ENCODE results near the gene WWOX.
"Not testable (repeated sequence)": the region's sequence is repeated elsewhere in the genome, so short reads cannot be mapped to it uniquely, and the experiment has no call there.

WWOX gene

DNA sequence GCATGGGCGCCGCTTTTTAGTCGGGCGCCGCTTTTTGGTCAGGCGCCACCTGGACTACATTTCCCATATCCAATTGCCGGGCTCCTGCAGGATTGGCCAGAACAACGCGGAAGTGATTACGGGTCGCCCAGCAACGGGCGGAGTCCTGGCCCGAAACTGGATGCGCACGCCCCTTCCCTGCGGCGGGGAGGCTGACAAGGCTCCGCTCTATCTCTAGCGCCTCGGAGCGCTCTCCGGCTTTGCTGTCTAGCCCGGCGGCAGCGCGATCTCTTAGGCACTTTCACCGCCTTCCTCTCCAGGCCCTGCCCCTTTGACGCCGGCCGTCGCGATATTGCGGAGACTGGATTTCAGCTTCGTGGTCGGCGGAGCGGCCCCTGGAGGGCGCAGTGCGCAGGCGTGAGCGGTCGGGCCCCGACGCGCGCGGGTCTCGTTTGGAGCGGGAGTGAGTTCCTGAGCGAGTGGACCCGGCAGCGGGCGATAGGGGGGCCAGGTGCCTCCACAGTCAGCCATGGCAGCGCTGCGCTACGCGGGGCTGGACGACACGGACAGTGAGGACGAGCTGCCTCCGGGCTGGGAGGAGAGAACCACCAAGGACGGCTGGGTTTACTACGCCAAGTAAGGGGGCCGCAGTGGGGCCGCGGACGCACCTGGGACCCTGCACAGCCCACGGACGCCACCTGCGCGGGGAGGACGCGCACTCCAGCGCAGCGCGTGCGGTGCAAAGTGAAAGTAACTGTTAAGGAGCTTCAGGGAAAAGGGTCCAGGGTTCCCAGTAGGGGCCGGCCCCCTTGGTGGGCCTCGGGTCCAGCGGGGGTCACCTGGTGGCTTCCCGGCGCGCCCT, at the start of gene WWOX:
Gene WWOX, plus strand, starts transcription at position 384 of the 841 bp plus-strand sequence.
- DNase-seq, result peak; percentile 96

- no peak for DNase-seq
These were observed 48.6 kb upstream of the WWOX start for GRCh38 chr16:78050734-78051400.

- DNase-seq, result no peak
These were observed 41.5 kb upstream of the WWOX start for GRCh38 chr16:78057803-78058564.

DNA sequence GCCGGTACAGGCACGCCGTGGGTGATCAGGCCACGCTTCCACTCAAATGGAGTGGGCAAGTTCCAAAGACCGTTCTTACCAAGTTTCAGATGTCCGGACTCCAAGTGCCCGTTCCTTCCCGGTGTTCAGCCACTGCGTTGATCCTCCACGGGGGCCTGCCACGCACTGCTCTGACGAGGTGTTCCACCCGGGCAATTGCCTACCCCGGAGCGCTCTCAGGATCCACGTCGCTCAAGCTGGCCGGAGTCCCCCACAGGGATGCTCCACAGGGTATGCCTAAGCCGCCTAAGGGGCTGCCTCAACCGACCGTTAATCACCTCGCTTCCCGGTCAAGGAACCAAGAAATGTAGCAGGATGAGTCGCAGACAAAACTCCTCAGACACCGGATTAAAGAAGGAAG, 39.6 kb upstream of the WWOX start:
- not testable (repeated sequence) for DNase-seq

DNA sequence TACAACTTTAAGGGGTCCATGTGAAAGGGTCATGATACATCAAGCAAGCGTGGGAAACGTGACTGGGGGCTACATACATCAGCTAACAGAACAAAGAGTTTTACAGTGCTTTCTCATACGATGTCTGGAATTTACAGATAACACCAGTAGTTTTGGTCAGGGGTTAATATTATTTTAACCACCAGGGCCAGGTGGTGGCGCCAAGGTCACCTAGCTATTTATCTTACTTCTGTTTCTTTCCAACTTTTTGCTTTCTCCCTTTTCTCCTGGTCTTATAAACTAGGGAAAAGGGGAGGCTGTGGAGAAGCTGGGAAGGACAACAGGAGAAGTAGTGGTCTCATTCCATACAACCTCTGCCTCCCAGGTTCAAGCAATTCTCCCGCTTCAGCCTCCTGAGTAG, 39.2 kb upstream of the WWOX start:
- DNase-seq, result no peak

DNA sequence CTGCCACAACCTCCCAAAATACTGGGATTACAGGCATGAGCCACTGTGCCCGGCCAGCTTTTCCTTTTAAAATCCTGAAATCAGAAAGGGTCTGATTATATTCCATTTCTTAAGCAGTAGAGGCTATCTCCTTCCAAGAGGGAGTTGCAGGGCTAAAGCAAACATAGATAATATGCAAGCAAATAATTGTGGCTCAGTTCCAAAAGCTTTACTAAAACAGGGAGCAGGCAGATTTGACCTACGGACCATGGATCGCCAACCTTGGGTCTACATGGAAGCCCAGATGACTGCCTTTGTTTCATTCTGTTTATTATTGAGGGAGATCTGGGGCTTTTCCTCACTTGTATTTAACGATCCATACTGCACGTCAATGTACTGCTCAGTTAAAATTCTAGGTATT, 38.6 kb upstream of the WWOX start:
- no peak for DNase-seq

- DNase-seq, result no peak
These were observed 34.1 kb upstream of the WWOX start for GRCh38 chr16:78065319-78065718.

GRCh38 chr16:78069913-78070312, 29.5 kb upstream of the WWOX start:
- DNase-seq, result no peak

GRCh38 chr16:78072275-78072674, 27.2 kb upstream of the WWOX start:
- no peak for DNase-seq

GRCh38 chr16:78075800-78076199, 23.7 kb upstream of the WWOX start:
- no peak for DNase-seq

DNA sequence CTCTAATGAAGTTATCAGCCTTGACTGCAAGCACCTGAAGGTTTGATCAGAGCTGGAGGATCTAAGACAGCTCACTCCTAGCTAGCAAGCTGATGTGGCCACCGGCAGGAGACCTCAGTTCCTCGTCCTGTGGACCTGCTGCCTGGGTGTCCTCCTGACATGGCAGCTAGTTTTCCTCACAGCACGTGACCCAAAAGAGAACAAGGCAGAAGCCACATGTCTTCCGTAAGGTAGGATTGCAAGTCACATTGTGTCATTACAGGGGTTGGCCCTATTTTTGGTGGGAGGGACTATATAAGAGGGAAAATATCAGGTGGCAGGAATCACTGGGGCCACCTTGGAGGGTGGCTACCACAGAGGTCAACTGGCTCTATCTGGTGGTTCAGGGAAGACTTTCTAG, 18.1 kb upstream of the WWOX start:
- no peak for DNase-seq

DNA sequence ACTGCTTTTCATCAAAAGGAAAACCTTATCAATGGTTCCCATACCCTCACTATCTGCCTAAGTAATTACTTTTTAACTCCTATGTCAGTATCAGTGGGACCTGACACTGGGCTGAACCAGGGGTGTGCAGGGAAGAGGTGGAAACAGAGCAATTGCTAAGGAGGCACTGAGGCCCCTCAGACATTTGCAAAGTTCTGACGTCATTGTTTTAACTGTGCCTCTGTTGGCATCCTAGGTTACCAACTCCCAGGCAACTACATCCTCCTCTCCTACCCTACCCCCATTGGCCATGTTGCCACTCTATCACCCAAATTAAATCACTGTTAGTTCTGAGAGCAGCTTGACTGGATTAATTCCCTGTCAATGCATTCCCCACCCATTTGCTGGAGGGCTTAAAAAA, 8.0 kb upstream of the WWOX start:
- DNase-seq, result no peak

- no peak for DNase-seq
These were observed 6.7 kb upstream of the WWOX start for GRCh38 chr16:78092758-78093157.

DNA sequence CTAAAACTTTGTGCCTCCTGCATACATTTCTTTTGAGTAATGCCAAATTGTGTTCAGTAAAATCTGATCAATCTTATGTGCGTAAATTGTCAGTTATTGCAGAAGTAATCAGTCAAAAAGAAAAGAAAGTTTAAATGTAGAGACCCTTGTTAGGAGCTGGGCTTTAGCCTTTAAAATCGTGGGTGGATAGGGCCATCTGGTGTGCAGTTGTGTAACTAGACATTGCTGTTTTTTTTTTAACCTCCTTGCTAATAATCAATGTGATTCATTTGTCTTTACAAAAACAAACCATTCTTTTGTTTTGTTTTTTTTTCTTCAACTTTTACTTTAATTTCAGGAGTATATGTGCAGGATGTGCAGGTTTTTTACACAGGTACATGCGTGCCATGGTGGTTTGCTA, 5.3 kb upstream of the WWOX start:
- DNase-seq, result no peak

GRCh38 chr16:78094998-78095397, 4.5 kb upstream of the WWOX start:
- DNase-seq, result no peak

DNA sequence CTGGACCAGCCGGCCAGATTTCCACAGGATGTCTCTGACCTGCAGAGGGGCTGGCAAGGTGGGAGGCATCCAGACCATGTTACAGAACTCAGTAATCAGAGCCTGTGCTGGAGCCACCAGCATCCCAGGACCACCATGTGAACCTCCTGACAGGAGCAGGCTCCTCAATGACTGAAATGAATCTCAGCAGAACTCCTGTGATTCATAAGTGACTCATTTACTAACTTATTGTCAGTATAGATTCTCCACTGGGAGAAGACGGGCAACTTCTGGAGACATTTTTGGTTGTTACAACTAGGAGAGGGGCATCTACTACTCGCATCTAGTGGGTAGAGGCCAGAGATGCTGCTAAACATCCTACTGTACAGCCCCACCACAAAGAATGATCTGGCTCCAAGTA, 3.1 kb upstream of the WWOX start:
- DNase-seq, result no peak

DNA sequence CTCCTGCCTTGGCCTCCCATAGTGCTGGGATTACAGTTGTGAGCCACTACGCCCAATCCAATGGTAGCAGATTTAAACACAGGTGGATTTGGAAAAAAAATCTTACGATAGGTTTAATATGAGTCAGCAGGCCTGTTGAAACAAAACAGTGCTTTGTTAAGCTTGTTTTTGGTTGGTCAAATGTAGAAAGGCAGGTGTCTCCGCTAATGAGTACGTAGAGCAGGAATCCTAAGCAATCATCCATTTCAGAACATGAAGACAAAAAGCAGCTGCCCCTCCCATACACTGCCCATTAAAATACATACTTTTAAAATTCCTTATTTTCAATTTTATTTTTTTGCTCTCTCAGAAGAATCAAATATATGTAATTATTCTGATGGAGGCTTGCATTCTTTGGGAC, 1.9 kb upstream of the WWOX start:
- DNase-seq, result no peak

DNA sequence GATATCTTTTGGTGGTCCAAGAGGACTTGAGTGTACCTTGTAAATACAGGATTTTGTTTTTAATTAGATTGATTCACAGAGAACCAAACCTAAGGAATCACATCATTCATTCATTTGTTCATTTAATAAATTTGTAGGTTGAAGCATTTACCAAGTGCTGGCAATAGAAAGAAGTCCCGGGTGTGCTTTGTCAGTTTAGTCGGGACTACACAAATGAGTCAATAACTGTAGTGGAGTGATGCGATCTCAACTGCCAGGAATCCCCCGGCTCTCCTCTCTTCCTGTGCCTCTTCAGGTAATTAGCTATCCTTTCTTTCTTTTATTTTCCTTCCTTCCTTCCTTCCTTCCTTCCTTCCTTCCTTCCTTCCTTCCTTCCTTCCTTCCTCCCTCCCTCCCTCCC, 1.4 kb upstream of the WWOX start:
- DNase-seq, result no peak

DNA sequence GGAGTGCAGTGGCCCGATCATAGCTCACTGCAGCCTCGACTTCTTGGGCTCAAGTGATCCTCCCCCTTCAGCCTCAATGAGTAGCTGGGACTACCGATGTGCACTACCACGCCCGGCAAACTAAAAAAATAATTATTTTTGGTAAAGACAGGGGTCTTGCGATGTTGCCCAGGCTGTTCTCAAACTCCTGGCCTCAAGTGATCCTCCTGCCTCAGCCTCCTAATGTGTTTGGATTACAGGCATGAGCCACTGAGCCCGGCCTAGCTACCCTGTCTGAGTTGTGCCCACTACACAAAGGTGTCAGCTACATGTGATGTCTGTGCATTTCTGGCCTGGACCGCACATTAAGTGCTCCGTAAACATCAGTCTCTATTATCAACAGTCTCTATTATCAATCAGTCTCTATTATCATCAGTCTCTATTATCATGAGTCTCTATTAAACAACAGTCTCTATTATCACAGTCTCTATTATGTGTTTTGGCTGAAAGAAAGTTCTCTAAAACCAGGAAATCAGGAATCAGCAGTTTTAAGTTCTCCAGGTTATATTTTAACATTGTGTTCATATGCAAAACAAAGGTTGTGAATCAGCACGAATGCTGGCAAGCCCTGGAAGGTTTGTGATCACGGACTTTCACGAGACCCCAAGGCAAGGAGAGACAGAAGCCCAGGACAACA, 721 bp upstream of the WWOX start:
- no peak for DNase-seq

DNA sequence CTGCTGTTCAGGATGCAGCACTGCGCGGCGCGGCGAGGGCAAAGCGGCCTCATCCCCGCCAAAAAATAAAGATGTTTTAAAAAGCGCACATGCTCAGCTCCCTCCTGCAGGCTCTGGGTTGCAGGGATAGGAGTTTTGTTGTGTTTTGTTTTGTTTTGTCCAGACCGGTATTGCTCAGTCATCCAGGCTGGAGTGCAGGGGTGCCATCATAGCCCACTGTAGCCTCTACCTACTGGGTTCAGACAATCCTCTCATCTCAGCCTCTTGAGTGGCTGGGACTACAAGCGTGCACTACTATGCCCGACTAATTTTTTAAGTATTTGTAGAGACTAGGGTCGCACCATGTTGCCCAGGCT, 636 bp downstream of the WWOX start:
- no peak for DNase-seq

GRCh38 chr16:78102122-78102660, 2.7 kb downstream of the WWOX start:
- no peak for DNase-seq

DNA sequence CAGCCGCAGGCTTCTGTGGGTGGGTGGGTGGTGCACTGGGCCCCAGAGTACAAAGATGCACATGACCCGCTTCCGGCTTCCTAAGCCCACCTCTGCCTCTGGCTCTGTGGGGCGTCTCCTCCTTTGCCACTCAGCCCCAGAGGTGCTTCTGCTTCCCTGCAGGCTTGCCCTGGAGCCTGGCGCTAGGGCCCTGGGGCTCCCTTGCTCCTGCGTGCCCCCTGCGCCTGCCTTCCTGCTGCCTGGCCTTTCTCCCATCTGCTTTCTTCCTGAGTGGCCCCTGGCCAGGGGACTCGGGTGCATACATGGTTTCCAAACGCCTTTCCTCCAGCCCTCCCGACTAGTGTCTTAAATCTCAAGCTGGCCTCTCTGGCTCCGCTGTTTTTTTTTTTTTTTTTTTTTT, 3.4 kb downstream of the WWOX start:
- no peak for DNase-seq

DNA sequence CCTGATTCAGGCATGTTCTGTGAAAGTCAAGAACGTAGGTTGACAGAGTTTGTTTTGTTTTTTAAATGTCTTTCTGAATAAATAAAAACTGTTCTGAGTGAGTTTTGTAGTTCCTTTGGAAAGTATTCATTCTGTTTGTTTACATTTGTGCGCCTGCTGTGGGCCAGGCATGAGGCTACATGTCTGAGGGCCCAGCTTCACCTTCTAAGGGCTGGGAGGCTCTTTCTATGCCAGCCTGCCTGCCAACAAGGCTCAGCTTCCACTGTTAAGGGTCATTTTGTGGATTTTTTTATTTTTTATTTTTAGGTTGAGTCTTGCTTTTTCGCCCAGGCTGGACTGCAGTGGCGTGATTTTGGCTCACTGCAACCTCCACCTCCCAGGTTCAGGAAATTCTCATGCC, 6.1 kb downstream of the WWOX start:
- no peak for DNase-seq

All from stimulated activated CD4-positive, alpha-beta T cell treated with anti-CD3 and anti-CD28 coated beads, Interleukin-4, amount 100 ng/mL, for 24 hours (primary cell).